IPS-NIHi7 (cell line): ENCODE data around the gene PPP1R27.

Source experiments
- DNase-seq: peaks from one replicate; pipeline ENCODE4 v3.0.0; 2012; ENCODE audit warnings: mixed read lengths; ENCODE audit errors: extremely low spot score

PPP1R27 gene

DNA sequence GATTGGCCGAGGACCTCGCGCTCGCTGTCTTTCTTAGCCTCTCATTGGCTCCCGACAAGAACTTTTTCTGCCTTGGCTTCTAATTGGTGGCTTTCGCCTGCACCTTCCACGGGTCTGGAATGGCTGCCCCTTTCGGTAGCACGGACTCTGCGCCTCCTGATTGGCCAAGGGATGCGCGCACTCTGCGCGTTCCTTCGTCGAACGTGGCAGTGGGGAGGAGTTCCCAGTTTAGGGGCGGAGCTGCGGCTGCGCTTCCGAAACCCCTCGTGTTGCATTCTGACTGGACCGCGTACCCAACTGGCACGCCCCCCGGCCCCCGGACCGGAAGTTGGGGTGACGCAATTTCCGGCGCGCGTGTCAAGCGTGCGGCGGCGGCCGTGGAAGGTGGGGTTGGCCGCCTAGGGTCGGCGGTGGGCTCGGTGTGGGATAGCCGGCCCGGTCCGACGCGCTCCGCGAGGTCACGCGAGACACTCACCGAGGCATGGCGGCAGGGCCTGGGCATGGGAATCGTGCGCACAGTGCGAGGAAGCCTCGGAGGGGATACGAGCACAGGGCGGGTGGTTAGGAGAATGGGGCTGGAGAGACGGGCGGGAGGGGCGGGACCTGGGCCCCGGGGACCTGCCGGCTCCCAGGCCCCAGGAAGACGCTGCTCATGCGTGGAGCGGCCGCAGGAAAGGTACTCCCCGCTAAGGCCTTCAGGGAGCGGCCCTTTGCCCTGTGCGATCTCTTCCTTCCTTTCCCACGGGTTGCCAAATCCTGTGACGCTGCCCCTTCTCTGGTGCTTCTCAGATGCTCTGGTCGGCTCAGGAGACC, 26.1 kb upstream of the PPP1R27 start:
- peak; percentile 100 for DNase-seq

DNA sequence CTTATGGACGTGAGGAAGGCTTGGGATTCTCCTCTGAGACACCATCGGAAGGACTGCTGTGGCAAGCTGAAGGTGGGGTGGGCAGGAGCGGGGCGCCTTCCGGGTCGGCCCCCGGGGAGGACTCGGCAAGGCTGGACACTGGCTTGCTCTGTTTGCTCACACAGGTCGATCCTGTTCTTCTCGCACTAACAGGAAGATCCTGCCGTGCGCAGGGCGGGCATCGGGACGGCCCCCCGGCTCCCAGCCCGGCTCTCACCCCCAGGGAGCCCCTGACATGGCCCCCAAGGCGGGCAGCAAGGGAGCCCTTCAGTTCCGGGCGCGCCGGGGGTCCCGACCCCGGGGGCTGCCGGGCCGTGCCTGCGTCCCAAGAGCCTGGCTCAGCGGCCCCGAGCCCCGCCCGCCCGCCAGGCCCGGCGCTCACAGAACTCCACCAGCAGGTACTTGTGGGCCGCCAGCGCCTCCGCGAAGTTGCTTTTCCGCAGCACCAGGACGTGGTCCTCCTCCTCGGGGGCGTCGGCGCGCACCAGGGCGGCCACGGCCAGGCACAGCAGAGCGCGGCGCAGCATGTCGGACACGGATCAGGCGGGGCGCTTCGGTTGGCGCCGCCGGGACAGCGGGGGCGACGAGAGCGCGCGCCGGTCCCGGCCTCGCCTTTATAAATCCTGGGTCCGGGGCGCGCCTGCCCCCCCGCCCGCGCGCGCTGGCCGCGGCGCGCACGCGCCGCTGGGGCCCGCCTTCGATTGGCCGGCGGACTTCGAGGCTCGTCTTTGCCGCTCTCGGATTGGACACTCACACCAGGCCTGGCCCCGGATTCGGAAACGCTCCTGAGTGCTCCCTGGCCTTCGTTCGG, 25.3 kb upstream of the PPP1R27 start, which contains the start of gene P4HB:
Gene P4HB (minus strand): TSS at position 630 of the 850 bp plus-strand sequence. CDS start 64 bp downstream, at position 566.
- DNase-seq = no peak

DNA sequence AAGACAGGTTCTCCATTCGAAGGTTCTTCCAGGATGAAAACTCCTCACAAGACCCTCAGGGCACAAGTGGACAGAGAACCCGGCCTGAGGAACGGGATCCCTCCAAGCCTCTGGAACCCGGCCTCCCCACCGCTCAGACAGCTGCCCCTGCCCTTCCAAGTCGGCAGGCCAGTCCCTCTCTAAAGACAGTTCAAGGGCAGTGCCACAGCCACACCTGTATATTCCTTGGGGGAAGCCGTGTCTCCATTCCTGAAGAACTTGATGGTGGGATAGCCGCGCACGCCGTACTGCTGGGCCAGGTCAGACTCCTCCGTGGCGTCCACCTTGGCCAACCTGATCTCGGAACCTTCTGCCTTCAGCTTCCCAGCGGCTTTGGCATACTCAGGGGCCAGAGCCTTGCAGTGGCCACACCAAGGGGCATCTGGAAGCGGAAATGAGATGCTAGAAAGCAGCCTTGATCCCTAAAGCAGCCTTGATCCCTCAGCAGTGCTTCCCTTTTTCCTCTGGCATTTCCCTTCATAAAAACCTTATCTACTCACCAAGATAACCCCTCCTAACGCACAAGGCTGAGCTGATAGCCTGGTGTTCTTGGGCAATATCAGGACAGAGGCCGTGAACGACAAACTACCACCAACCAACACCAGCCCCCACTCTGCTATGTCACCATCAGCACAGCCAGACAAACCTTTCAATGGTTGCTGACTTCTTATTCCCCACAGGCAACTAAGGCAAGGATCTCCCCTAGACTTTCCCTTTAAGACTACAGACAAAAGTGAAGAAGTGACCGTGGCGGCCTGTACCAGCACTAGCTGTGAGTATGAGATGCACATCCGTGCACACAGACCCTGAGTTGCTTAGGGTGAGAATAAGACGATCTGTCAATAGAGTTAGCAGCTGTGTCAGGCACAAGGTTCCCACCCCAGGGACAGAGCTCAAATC, 24.4 kb upstream of the PPP1R27 start:
- DNase-seq = no peak

DNA sequence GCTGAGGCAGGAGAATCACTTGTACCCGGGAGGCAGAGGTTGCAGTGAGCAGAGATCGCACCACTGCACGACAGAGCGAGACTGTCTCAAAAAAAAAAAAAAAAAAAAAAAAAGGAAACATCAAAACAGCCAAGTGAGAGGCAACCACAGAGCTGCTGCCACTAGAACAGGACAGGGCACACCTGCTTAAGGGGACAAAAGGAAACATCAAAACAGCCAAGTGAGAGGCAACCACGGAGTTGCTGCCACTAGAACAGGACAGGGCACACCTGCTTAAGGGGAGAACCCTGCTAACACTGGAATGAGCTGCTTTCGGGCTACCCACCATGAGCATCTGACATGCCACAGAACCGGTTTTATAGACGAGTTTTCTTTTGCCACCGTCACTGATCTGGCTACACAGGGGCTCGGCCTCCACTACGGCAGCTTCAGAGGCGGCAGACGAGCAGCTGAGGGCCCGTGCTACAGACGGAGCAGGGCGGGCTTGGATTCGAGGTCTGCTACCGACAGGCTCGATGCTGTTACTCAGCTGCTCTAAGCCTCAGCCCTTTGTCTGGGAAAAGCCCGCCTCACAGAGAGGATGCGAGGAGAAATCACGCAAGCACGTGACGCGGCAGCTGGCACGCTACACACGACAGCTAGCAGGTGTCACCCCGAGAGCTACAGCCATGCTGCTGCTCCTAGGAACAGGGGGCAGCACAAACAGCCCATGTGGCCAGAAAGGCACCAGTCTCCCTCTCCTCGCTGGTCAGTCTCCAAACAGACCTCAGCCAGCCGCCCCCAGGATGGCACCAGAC, 23.5 kb upstream of the PPP1R27 start:
- no peak for DNase-seq

DNA sequence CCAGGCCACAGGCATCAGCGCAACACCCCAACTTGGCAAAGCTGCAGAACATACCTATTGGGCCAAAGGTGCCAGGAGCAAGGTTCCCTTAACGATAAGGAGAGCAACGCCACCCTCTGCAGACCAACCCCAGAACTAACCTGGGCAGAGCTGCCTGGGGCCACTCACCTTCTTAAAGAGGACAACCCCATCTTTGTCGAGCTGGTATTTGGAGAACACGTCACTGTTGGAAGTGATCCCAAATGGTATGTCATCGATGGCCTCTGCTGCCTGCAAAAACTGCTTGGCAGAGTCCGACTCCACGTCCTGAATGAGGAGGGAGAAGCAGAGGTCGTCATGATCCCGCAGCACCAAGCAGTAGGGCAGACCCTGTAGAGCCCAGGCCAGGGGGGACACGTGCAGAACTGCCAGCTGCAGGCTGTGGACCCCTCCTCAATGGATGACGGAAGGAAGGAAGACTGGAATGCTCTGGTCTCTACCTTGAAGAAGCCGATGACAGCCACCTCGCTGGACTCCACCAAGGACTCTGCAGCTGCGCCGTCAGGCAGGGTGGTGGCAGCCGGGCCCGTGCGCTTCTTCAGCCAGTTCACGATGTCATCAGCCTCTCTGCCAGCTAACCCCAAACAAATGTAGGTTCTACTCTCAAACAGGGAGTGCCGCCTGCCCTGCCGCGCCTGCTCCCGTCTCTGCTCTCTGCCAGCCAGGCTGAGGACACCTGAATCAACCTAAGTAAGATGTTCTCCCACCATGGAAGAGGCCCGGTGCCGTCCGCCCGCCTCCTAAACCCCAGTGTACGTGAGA, 20.3 kb upstream of the PPP1R27 start:
- no peak for DNase-seq

DNA sequence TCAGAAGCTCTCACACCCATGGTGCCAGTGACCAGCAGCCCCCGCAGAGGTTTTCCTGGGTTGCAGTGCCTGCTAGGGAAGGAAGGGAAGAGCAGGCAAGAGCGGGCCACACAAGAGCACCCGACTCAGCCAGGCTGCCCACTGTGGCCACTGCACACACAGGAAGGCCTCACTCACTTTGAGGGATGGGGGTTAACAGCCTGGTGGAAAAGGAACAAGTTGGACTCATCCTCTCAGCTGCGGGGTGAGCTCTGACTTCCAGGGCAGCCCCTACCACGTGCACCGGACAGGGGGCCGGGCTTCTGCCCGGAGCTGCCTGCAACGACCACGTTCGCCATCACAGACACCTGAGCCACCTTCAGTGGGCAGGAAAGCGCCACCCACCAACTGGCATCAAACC, 17.4 kb upstream of the PPP1R27 start:
- DNase-seq = no peak

DNA sequence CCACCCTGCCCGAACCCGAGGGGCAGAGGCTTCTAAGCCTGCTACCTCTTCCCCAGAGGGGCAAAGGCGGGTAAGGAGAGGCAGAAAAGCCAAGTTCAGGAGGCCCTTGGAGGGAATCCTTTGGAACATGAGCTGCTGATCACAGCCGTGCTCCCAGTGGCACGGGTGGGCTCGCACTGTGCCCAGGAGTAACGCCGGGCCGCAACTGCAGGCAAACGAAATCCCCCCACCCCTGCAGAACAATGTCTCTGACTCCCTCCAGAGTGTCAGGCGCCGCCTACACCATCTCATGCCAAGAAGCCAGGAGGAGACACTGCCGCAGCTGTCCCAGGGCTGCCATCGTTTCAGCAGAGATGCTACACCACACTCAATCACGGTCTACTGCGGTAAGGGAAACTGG, 16.6 kb upstream of the PPP1R27 start:
- DNase-seq = no peak

DNA sequence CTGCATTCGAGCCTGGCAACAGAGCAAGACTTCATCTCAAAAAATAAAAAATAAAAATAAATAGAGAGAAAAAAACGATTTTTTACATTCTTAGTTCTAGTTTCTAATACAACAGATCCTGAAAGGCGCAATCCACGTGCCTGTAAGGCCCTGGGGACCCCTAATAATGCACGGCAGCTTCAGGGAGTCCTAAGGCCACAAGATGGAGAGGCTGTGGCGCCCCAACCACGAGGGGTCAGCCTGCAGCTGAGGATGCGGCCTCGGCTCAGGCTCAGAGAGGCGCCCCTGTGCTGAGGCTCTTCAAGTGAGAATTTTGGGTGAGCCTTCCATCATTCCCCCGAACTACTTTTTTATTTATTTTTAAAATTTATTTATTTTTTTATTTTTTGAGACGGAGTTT, 14.6 kb upstream of the PPP1R27 start:
- no peak for DNase-seq

DNA sequence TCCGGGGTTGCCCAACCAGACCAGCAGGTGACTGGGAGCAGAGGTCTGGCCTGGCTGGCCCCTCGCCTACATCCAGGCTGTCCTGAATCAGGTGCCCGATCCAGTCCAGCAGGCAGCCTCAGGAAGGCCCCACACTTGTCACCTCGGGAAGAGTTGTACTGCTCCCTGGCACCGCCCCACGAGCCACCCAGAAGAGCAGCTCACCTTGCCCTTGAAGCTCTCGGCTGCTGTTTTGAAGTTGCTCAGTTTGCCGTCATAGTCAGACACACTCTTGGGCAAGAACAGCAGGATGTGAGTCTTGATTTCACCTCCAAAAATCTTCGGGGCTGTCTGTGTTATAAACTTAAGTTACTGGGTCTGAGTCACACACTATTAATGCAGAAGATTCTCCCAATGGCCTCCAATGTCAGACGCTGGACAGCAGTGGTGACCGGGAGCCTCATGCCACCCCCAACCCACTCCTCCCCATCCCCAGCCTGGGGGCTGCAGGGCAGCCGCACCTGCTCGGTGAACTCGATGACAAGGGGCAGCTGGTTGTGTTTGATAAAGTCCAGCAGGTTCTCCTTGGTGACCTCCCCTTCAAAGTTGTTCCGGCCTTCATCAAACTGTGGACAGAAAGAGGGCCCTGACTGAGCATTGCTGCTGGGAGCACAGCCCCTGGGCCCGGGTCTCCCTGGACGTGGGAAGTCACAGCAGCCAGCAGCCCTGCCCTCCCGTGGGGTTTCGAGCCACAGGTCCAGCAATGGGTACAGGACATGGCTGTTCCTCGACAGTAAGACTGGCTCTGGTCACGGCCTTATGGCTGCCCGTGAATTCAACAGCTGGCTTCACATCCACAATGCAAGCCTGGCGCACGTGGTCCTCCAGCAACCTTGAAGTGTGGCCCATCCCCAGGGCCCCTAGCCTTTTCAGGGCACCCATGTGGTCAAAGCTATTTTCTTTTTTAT, 12.2 kb upstream of the PPP1R27 start:
- DNase-seq = no peak

DNA sequence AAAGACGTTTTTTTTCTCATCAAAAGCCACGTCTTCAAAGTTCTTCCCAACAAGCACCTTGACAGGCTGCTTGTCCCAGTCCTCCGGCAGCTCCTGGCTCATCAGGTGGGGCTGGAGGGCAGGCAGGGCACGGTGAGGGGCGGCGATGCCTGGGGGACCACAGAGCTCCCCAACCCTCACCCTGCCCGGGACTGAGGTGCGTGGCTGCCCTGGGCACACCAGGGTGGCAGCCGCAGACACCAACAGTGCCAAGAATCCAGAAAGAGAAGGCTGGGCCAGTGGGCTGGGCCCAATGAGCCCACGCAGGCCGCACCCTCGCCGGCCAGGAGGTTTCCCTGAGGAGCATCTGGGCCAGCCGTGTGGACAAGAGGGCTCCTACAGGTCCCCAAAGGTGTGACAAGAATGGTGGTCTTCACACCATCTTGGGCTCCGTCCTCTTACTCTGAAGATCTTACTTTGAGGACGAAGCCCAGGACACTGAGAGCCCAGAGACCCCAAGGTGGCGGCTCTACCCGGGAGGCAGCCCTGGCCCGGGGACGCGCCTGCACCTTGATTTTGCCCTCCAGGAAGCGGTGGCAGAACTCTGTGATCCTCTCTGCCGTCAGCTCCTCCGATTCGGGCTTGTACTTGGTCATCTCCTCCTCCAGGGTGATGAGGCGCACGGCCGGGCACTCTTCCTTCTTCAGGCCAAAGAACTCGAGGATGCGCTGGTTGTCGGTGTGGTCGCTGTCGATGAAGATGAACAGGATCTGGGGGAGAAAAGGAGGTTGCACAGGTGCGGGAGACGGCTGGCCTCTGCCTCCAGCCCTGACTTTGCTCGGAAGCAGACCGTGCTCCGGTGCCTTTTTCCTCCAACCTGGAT, 11.3 kb upstream of the PPP1R27 start:
- DNase-seq = no peak

DNA sequence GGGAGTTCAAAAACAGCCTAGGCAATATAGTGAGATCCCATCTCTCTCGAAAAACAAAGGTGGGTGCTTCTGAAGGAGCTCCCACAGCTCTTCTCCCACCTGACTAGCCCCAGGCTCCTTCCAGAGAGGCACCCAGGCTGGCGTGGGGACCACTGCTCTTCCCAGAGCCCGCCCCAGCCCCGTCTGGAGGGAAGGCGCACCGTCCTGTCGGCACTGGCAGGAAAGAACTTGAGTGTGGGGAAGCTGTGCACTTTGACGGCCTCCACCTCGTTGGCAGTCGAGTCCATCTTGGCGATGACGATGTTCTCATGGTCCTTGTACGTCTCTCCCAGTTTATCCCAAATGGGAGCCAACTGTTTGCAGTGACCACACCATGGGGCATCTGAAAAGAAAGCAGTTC, 10.5 kb upstream of the PPP1R27 start:
- no peak for DNase-seq

DNA sequence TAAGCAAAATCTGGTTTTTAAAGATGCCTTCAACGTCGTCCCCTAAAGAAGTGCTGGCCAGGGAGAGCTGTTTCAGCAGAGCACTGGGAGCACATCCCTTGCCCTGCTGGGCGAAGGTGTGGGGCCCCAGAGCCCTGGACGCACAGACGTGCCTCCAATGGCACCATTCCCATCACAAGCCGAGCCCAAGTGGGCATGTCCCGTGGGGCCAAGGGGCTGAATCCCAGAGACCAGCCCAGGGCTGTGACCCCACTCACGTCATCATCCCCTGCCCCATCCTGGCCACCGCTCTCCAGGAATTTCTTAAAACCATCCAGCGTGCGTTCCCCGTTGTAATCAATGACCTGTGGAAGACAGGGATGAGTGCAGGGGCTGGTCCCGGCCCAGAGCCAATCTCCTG, 10.0 kb upstream of the PPP1R27 start:
- DNase-seq = no peak

DNA sequence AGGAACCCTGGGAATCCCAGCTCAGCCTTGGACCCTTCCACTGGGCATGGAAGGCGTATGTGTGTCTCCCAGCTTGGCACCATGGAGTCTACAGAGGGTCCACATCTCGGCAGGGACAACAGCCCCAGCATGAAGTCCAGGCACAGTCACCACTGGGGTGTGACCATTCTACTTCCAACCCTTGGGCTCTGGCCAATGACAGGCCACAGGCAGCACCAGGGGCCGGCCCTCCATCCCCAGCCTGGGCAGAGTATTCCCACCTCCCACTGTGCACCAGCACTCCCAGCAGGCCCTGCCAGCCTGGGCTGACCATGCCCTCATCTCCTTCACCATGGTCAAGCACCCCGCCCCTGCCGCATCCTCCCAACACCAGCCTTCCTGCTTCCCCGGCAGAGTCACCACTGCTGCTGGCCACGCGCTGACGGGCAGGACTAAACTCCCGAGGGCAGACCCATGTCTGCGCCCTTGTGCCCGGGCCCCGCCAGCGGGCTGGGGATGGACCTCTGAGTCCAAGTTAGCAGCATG, 9.5 kb upstream of the PPP1R27 start:
- no peak for DNase-seq

DNA sequence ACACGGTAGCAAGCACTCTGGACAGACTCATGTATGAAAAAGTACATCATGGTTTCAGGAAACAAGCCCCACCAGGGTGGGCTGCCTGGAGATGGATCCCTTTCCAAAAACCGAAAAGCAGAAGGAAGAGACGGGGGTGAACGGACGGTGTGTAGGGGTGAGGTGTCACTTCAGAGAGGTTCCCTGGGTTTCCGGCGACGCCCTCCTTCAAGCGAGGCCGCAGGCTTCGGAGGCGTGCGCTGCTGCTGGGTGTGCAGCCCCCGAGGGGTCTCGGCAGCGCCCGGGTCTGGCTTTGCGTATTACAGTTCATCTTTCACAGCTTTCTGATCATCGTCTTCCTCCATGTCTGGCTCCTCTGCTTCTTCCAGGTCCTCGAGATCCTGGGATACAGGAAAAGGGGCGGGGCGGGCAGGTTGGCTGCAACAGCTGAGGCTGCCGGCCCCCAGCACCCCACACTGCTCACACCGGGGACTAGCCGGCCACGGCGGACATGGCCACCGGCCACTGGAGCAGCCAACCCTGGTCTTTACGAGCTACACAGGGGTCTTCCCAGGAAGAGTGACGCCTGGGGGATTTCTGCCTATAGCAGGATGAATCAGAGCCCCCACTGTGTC, 9.0 kb upstream of the PPP1R27 start:
- no peak for DNase-seq

DNA sequence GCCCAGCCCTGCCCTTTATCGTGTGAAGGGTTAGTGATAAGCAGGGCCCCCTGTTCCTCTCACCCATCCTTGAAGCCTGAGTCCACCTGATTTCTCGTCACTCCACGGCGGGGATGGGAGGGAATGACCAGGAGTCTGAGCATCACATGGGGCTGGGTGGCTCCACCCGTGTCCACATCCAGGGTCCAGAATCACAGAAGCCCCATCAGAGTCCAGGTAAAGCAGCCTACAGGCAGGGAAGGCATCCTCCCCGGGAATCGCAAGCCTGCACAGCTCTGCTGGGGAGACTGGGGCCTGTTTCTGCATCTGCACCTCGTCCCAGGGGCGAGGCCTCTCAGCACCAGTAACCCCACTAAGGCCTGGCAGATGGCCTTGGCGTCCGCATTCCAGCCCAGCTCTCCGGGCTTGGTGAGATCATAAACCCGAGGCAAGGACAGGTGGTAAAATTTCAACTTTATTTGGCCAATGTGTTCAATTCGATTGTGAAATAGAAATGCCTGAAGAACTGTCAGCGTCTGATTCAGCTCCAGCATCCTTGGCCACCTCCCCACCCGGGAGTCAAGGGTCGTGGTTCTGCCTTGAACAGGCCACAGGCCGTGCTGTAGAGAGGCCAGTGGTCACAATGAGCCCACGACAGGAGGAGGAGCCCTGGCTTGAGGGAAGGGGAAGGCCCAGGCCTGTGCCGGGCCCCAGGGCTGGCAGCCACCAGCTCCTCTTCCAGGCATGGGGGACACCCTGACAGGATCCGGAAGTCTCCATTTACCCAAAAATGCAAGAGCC, 8.1 kb upstream of the PPP1R27 start:
- DNase-seq = no peak

DNA sequence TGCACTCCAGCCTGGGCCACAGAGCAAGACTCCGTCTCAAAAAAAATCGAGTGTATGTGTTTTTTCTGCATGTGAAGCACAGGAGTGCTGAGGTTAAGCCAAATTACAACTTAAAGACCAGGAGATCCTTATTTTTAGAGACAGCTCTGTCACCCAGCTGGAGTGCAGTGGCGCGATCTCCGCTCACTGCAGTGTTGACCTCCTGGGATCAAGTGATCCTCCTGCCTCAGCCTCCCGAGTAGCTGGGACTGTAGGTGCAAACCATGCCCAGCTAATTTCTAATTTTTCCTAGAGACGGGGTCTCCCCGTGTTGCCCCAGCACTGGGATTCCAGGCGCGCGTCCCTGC, 7.5 kb upstream of the PPP1R27 start:
- DNase-seq = no peak

DNA sequence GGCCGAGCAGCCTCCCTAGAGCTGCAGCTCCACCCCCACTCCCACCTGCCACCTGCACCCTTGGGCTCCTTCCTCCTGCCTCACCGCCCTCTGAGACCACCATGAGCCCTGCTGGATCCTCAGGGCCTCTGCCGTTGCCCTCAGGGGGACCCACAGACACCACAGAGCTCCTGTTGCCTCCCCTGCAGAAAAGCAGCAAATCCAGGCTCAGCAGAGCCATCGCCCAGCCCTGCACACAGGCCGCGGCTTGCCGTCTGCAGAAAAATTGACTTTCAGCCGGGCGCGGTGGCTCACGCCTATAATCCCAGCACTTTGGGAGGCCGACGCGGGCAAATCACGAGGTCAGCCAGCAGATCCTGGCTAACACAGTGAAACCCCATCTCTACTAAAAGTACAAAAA, 7.0 kb upstream of the PPP1R27 start:
- DNase-seq = no peak
